ACC112 (cell line): ENCODE data around the gene ALDH7A1.
A peak's percentile ranks its signal among the peaks of the same experiment; 100 is the strongest.

Experiments
- H2AFZ ChIP-seq: fragments of 200-600 bp; sonication (generic); one replicate; pipeline ENCODE4 v1.6.0; 2017; ENCODE audit warnings: antibody characterized with exemption, low read length; ENCODE audit not compliant: unreplicated experiment
- H3K27ac ChIP-seq: fragments of 200-600 bp; sonication (generic); 2 replicates; pipeline ENCODE4 v1.5.1; 2014; ENCODE audit warnings: low read depth, mild to moderate bottlenecking, antibody characterized with exemption, low read length, moderate library complexity
- H3K27me3 ChIP-seq: fragments of 200-600 bp; sonication (generic); 2 replicates; pipeline ENCODE4 v1.6.1; 2014; ENCODE audit warnings: mild to moderate bottlenecking, antibody characterized with exemption, low read length, moderate library complexity, mixed read lengths; ENCODE audit not compliant: insufficient read depth
- H3K36me3 ChIP-seq: fragments of 200-600 bp; sonication (generic); 2 replicates; pipeline ENCODE4 v1.6.1; 2016; ENCODE audit warnings: mild to moderate bottlenecking, antibody characterized with exemption, low read length, moderate library complexity, mixed read lengths; ENCODE audit not compliant: insufficient read depth
- H3K4me1 ChIP-seq: fragments of 200-600 bp; sonication (generic); one replicate; pipeline ENCODE4 v1.6.1; 2016; ENCODE audit warnings: low read length, mixed read lengths; ENCODE audit not compliant: insufficient read depth, unreplicated experiment, control insufficient read depth
- H3K4me3 ChIP-seq: fragments of 200-600 bp; sonication (generic); 2 replicates; pipeline ENCODE4 v1.5.1; 2014; ENCODE audit warnings: mild to moderate bottlenecking, low read depth, low read length
- H3K79me2 ChIP-seq: fragments of 200-600 bp; sonication (generic); one replicate; pipeline ENCODE4 v1.6.0; 2016; ENCODE audit warnings: low read length; ENCODE audit not compliant: control insufficient read depth, unreplicated experiment, insufficient read depth

Gene ALDH7A1

DNA sequence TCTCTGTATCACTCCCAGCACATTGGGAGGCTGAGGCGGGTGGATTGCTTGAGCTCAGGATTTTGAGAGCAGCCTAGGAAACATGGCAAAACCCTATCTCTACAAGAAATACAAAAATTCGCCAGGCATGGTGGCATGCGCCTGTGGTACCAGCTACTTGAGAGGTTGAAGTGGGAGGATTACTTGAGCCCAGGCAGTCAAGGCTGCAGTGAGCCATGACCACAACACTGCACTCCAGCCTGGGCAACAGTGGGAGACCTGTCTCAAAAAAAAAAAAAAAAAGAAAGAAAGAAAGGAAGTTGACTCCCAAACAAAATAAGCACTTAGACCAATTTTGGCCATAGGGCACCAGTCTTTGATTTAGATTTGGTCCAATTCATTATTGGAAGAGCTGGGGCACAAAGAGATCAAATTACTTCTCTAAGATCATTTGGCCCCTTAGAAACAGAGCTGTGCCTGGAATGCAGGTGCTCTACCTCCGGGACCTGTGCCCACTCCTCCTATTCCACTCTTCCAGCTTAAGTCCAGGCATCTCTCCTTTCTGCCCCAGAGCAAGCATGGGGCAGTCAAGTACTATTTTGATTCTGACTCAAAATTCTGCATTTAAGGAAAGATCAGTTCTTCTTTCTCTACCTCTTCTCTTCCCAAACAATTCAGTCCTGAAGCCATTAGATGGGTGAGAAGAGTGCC lies 59.0 kb downstream of the ALDH7A1 start:
- H3K36me3 ChIP-seq = no peaks in the 10 kb centered on the region
- H3K4me3 ChIP-seq = no peak overlapping the region
- no peak overlapping the region for H2AFZ ChIP-seq
- H3K4me1 ChIP-seq = peaks cover 12% of the 10 kb centered on the region
- no peaks in the 10 kb centered on the region for H3K79me2 ChIP-seq
- H3K27me3 ChIP-seq = no peaks in the 10 kb centered on the region
- no peak overlapping the region for H3K27ac ChIP-seq

DNA sequence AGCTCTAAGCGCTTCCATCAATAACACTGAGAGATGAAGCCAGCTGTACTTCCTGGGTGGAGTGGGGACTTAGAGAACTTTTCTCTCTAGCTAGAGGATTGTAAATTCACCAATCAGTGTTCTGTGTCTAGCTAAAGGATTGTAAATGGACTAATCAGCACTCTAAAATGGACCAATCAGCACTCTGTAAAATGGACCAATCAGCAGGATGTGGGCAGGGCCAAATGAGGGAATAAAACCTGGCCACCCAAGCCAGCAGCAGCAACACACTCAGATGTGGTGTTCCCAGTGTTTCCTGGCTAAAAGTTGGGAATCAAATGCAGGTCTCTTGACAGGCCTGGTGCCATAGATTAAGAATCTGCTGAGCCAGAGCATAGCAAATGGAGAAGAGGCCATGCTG lies 60.5 kb downstream of the ALDH7A1 start:
- H3K27me3 ChIP-seq = no peaks in the 10 kb centered on the region
- H3K4me3 ChIP-seq = no peak overlapping the region

DNA sequence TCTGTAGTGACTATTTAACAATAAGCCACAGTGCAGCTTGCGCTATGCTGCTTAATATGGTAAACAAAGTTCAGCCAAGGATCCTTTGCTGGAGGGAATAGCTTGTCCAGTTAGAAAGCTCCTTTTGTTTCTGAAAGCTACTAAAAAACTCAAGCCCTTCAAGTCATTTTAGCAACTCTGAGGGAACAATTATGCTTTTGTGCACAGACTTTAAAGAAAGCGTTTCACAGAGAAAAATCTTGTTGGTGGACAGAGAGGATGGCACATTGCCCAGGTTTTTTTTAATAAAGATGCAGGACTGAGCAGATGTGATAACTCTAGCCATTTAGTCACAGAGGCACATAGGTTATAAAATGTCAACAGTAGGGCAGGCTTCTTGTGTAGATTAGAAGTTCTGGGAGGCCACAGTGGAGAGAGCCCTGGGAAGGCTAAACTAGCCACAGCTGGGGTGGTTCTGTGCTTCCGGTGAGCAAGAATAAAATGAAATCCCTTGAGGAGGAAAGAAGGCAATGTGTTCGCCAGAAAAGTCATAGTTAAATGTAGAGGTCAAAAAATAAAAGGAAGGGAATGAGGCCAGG lies 63.4 kb downstream of the ALDH7A1 start:
- no peak overlapping the region for H3K27ac ChIP-seq
- H2AFZ ChIP-seq = peak overlapping the region; percentile 35
- no peaks in the 10 kb centered on the region for H3K27me3 ChIP-seq
- H3K36me3 ChIP-seq = no peaks in the 10 kb centered on the region
- no peaks in the 10 kb centered on the region for H3K79me2 ChIP-seq
- no peak overlapping the region for H3K4me3 ChIP-seq
- peaks cover 11% of the 10 kb centered on the region for H3K4me1 ChIP-seq

More for the DNA sequence above, 60.5 kb downstream of the ALDH7A1 start:
- peaks cover 12% of the 10 kb centered on the region for H3K4me1 ChIP-seq
- H3K36me3 ChIP-seq = no peaks in the 10 kb centered on the region
- H2AFZ ChIP-seq = no peak overlapping the region
- H3K27ac ChIP-seq = no peak overlapping the region
- H3K79me2 ChIP-seq = no peaks in the 10 kb centered on the region

DNA sequence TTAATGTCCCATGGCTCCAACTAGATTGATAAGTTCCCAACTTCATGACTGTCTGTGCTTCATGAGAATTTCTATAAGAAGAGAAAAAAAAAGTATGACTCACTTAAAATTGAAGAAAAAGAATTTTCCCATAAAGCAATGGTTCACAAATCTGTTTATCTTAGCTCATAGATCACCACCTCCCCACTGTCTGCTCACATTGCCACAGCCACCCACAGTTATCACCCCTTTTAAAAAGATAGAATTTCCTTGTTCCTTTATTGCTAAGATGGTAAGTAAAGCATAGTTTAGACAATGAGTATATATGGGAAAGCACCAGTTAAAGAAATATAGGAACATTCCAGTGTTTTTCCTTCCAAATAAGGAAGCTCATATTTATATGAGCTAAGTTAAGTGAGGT lies 67.1 kb downstream of the ALDH7A1 start:
- Histone ChIP-seq H3K27me3 (no peaks in the 10 kb centered on the region), H3K4me3 (no peak overlapping the region), H3K36me3 (no peaks in the 10 kb centered on the region), H3K27ac (peak overlapping the region; percentile 60), H2AFZ (no peak overlapping the region), H3K79me2 (no peaks in the 10 kb centered on the region), H3K4me1 (peaks cover 23% of the 10 kb centered on the region)

DNA sequence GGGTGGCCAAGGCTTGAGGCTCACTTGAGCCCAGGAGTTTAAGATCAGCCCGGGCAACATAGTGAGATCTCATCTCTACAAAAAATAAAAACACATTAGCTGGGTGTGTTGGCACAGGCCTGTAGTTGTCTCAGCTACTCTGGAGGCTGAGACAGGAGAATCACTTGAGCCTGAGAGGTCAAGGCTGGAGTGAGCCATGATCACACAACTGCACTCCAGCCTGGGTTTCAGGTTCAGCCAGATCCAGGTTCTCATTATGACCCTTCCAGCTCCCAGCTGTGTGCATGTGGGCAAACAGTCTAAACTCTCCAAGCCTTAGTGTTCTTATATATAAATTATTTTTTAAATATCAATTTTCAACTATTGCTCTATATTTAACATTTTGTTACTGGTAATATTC lies 67.9 kb downstream of the ALDH7A1 start:
- no peak overlapping the region for H3K27ac ChIP-seq
- H2AFZ ChIP-seq = no peak overlapping the region
- no peak overlapping the region for H3K4me3 ChIP-seq
- no peaks in the 10 kb centered on the region for H3K27me3 ChIP-seq
- no peaks in the 10 kb centered on the region for H3K79me2 ChIP-seq
- H3K4me1 ChIP-seq = peaks cover 22% of the 10 kb centered on the region
- no peaks in the 10 kb centered on the region for H3K36me3 ChIP-seq

DNA sequence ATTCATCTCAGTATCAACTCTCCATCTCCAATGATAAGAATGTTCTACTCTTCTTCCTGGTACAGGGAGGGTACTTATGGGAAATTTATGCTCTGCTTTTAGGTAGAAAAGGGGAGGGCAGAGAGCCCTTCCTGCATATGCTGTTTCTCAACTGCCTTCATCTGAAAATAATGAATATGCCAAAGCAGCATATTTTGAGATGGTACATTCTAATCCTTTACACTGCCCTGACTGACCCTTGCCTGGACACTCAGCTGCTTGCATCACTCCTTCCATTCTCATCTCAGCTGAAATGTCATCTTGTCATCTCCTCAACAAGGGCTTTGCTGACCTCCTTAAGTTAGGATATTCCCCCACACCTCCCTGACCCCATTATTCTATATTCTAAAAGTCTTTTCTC lies 68.5 kb downstream of the ALDH7A1 start:
- H3K4me3 ChIP-seq = no peak overlapping the region
- no peaks in the 10 kb centered on the region for H3K27me3 ChIP-seq
- H3K79me2 ChIP-seq = no peaks in the 10 kb centered on the region
- peaks cover 16% of the 10 kb centered on the region for H3K4me1 ChIP-seq
- no peak overlapping the region for H2AFZ ChIP-seq
- no peak overlapping the region for H3K27ac ChIP-seq
- H3K36me3 ChIP-seq = no peaks in the 10 kb centered on the region

DNA sequence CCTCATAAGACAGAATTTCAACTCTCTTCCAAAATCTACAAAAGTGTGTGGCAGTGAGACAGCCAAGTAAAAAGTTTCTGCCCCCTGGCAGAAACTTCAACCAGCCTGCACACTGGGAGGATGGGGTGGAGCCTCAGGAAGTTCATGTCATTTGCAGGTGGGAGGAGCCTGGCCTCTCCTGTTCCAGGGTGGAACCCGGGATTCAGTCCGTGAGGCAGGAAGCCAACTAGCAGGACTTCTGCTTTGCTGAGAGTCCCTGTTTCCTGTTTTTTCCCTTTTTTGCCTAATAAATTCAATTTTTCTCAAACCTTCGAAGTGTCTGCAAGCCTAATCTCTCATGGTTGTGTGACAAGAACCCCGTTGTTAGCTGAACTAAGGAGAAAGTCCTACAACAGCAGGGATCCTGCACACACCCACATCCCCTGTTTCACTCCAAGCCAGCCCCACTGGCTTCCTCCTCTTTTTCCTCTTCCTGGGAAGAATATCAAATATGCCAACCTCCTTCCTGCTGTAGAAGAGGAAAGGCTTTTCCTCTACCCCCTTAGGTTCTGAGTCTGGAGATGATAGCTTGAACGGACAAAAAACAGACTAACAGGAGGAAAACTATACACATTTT lies 69.3 kb downstream of the ALDH7A1 start:
- peaks cover 14% of the 10 kb centered on the region for H3K4me1 ChIP-seq
- H2AFZ ChIP-seq = peak overlapping the region; percentile 7
- no peak overlapping the region for H3K4me3 ChIP-seq
- no peaks in the 10 kb centered on the region for H3K27me3 ChIP-seq
- H3K27ac ChIP-seq = 0 out of 2 replicates have a peak overlapping the region, but pooled peaks have one; percentile 19
- no peaks in the 10 kb centered on the region for H3K79me2 ChIP-seq
- no peaks in the 10 kb centered on the region for H3K36me3 ChIP-seq

DNA sequence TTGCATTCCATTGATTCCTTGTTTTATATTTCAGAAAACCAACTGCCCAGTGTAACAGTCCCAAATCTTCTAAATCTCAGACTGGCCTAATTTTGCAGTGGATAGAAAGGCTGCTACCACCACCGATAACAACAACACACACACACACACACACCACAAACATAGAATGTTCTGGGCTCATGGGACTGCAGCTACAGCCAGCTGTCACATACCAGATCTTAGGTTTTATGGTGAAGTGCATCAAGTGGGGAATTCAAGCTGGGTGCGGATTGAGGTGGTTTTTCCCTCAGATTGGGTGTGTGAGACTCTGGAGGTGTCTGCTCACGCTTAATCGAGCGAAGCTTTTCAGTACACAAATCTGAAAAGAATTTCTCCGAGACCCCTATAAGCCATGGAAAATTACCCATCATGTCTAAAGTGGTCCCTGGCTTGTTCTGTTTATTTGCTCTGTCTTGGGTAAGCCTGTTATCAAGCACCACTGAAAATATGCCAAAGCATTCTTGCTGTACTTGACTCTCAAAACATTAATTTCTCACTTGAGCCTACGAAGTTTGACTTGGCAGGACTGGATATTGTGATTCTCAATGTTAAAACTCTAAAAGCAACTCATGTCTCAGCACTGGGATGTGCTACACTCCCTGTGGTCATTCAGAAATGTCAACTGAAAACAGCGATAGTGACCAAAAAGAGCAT lies 71.1 kb downstream of the ALDH7A1 start:
- Histone ChIP-seq H3K36me3 (no peaks in the 10 kb centered on the region), H2AFZ (no peak overlapping the region), H3K4me3 (no peak overlapping the region), H3K4me1 (peaks cover 22% of the 10 kb centered on the region), H3K79me2 (no peaks in the 10 kb centered on the region), H3K27me3 (no peaks in the 10 kb centered on the region), H3K27ac (no peak overlapping the region)

DNA sequence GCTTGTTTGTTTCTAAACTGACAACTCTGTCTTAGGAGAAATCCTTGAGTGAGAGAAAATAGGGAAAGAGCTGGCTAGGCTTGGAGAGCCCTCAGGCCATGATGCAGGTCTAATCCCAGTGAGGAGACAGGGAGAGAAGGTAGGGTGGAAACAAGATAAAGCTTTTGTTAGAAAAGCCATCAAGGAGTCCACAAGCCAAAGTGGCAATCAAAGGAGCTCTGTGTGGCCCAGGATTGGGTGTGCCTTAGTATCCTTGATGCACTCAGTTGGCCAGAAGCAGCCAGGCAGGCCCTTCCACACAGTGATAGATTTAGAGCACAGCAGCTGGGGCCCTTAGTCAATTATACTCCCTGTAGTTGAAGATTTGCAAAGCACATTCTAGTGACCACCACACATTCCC lies 73.9 kb downstream of the ALDH7A1 start:
- no peak overlapping the region for H3K4me3 ChIP-seq
- H3K27ac ChIP-seq = no peak overlapping the region
- H2AFZ ChIP-seq = no peak overlapping the region
- peaks cover 24% of the 10 kb centered on the region for H3K4me1 ChIP-seq
- no peaks in the 10 kb centered on the region for H3K79me2 ChIP-seq
- H3K36me3 ChIP-seq = no peaks in the 10 kb centered on the region
- no peaks in the 10 kb centered on the region for H3K27me3 ChIP-seq

DNA sequence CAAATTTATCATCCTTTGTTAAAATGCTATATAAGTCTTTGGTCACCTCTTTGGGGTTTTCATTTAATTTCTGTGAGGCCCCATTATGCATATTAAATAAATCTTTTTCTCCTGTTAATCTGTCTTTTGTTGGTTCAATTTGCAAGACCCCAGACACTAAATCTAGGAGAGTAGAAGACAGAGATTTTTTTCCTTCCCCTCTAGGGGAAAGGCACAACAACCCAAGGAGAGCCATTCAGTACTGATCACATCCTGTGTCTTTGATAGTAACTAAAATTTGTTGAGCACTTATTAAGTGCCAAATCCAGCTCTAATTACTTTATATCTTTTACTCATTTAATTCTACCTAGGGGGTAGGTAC lies 74.4 kb downstream of the ALDH7A1 start:
- peaks cover 25% of the 10 kb centered on the region for H3K4me1 ChIP-seq
- no peaks in the 10 kb centered on the region for H3K36me3 ChIP-seq
- no peaks in the 10 kb centered on the region for H3K79me2 ChIP-seq
- no peak overlapping the region for H3K4me3 ChIP-seq
- H3K27ac ChIP-seq = no peak overlapping the region
- no peak overlapping the region for H2AFZ ChIP-seq
- H3K27me3 ChIP-seq = no peaks in the 10 kb centered on the region
